GM23338 (cell line): ENCODE results near the gene IGF2. TPM values are rescaled to one million over a fixed set of nuclear protein-coding genes. Genes with fewer than 3 reads are reported as not detected.

ENCODE experiments used
- EZH2 ChIP-seq: fragments of 200-600 bp; sonication (generic); IDR thresholded peaks from one replicate; pipeline ENCODE4 v1.8.0; 2017; ENCODE audit warnings: antibody characterized with exemption, mild to moderate bottlenecking, low read depth; ENCODE audit not compliant: unreplicated experiment
- polyA plus RNA-seq: library from polyadenylated mRNA; unstranded; fragments of >200 nt; fragmentation: Nextera tagmentation; extraction: Ambion mirVana; gene quantifications from 2 replicates; pipeline ENCODE4 v1.2.1, GENCODE V29; 2016
- total RNA-seq: library from RNA; depleted of rRNA; stranded (reverse); fragments of >200 nt; shearing (Covaris generic); gene quantifications from 2 replicates; pipeline ENCODE4 v1.2.3, GENCODE V29; 2014
- TF ChIP-seq, protein P1 (sequence below): fragments of 250-450 bp; sonication (Bioruptor Pico); IDR thresholded peaks from 2 replicates; pipeline ENCODE4 v1.5.0; 2020; ENCODE audit warnings: mild to moderate bottlenecking, moderate library complexity
- TF ChIP-seq, protein P2 (sequence below), 2 experiments: fragments of 200-600 bp in 1 of 2; sonication (generic) in 1 of 2; conservative IDR thresholded peaks; 2 replicates each; pipeline versions ENCODE4 v1.5.1 to v1.6.1; 2016 to 2017; ENCODE audit warnings: antibody characterized with exemption in 2 of 2, low read depth in 2 of 2, mild to moderate bottlenecking in 2 of 2, moderate library complexity in 1 of 2

Gene IGF2
- total and polyA plus RNA-seq, 2 experiments from 2014 or later: 1.4 to 4.0 TPM

DNA sequence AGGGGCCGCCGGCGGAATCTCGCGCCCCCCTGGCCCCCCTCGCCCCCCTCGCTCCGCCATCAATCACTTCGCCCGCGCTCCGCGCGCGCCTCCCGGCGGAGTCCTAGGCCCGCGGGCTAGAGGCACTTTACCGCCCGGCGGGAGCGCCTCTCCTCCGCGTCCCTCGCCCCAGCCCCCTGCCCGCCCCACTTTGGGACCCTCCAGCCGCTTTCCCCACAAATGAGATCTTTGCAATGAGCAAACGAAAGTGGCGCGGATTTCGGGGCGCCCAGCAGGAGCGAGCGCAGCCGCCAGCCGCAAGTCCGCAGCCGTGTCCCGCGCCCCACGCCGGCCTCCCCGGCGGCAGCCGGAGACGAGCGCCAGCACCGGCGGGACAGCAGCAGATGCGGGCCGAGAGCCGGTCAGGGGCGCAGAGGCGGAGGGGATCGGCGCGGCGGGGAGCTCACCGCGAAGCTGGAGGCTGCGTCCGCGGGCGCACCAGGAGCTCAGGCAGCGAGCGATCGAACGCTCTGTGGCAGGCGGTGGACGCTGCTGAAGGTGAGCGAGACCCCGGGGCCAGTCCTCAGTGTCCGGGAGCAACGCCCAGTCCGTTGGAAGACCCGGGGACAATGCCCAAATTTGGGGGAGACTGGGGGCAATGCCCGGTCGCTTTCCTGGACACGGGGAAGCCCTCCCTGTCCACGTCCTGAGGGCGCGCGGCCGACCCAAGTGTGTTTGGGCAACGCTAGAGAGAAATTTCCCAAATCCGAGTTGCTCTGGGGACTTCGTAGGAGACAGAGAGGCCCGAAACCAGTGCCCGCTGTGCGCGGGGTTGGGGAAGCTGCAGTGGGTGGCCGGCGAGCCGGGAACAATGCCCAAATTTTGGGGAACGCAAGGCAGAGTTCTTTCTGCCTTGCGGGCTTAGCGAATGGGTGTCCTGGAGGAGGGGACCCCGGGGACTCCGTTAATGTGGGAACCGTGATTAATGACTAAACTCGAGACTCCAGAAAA is 1.5 kb upstream of the IGF2 start (continued):
- TF ChIP-seq, protein P1, sequence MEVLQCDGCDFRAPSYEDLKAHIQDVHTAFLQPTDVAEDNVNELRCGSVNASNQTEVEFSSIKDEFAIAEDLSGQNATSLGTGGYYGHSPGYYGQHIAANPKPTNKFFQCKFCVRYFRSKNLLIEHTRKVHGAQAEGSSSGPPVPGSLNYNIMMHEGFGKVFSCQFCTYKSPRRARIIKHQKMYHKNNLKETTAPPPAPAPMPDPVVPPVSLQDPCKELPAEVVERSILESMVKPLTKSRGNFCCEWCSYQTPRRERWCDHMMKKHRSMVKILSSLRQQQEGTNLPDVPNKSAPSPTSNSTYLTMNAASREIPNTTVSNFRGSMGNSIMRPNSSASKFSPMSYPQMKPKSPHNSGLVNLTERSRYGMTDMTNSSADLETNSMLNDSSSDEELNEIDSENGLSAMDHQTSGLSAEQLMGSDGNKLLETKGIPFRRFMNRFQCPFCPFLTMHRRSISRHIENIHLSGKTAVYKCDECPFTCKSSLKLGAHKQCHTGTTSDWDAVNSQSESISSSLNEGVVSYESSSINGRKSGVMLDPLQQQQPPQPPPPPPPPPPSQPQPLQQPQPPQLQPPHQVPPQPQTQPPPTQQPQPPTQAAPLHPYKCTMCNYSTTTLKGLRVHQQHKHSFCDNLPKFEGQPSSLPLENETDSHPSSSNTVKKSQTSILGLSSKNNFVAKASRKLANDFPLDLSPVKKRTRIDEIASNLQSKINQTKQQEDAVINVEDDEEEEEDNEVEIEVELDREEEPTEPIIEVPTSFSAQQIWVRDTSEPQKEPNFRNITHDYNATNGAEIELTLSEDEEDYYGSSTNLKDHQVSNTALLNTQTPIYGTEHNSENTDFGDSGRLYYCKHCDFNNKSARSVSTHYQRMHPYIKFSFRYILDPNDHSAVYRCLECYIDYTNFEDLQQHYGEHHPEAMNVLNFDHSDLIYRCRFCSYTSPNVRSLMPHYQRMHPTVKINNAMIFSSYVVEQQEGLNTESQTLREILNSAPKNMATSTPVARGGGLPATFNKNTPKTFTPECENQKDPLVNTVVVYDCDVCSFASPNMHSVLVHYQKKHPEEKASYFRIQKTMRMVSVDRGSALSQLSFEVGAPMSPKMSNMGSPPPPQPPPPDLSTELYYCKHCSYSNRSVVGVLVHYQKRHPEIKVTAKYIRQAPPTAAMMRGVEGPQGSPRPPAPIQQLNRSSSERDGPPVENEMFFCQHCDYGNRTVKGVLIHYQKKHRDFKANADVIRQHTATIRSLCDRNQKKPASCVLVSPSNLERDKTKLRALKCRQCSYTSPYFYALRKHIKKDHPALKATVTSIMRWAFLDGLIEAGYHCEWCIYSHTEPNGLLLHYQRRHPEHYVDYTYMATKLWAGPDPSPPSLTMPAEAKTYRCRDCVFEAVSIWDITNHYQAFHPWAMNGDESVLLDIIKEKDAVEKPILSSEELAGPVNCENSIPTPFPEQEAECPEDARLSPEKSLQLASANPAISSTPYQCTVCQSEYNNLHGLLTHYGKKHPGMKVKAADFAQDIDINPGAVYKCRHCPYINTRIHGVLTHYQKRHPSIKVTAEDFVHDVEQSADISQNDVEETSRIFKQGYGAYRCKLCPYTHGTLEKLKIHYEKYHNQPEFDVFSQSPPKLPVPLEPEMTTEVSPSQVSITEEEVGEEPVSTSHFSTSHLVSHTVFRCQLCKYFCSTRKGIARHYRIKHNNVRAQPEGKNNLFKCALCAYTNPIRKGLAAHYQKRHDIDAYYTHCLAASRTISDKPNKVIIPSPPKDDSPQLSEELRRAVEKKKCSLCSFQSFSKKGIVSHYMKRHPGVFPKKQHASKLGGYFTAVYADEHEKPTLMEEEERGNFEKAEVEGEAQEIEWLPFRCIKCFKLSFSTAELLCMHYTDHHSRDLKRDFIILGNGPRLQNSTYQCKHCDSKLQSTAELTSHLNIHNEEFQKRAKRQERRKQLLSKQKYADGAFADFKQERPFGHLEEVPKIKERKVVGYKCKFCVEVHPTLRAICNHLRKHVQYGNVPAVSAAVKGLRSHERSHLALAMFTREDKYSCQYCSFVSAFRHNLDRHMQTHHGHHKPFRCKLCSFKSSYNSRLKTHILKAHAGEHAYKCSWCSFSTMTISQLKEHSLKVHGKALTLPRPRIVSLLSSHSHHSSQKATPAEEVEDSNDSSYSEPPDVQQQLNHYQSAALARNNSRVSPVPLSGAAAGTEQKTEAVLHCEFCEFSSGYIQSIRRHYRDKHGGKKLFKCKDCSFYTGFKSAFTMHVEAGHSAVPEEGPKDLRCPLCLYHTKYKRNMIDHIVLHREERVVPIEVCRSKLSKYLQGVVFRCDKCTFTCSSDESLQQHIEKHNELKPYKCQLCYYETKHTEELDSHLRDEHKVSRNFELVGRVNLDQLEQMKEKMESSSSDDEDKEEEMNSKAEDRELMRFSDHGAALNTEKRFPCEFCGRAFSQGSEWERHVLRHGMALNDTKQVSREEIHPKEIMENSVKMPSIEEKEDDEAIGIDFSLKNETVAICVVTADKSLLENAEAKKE (CRISPR knock-in tag): no peak
- TF ChIP-seq EZH2: peak; percentile 90
- TF ChIP-seq, protein P2, sequence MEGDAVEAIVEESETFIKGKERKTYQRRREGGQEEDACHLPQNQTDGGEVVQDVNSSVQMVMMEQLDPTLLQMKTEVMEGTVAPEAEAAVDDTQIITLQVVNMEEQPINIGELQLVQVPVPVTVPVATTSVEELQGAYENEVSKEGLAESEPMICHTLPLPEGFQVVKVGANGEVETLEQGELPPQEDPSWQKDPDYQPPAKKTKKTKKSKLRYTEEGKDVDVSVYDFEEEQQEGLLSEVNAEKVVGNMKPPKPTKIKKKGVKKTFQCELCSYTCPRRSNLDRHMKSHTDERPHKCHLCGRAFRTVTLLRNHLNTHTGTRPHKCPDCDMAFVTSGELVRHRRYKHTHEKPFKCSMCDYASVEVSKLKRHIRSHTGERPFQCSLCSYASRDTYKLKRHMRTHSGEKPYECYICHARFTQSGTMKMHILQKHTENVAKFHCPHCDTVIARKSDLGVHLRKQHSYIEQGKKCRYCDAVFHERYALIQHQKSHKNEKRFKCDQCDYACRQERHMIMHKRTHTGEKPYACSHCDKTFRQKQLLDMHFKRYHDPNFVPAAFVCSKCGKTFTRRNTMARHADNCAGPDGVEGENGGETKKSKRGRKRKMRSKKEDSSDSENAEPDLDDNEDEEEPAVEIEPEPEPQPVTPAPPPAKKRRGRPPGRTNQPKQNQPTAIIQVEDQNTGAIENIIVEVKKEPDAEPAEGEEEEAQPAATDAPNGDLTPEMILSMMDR (conservative IDR thresholded peaks at IDR 0.05; ENCODE audit: low read depth in 2 of 2): peak in 1 of 2 experiments; percentile 13; a peak in 1 of 4 replicates
